HepG2 (cell line): Measurements from ENCODE around the gene PLEKHN1. TPM values are rescaled to one million over a fixed set of nuclear protein-coding genes. Genes with fewer than 3 reads are reported as not detected.
A peak's percentile ranks its signal among the peaks of the same experiment; 100 is the strongest.

Experiments
- CREB3 ChIP-seq: sonication (generic); formaldehyde crosslinking; IDR thresholded peaks from 2 replicates; pipeline ENCODE4 v1.5.0; 2020; ENCODE audit warnings: missing genetic modification reagents
- IKZF5 ChIP-seq: IDR thresholded peaks from 2 replicates; pipeline ENCODE4 v1.6.1; 2018; ENCODE audit warnings: missing genetic modification reagents, mild to moderate bottlenecking, missing compliant biosample characterization
- MAZ ChIP-seq, 2 experiments: sonication (generic) in 1 of 2; formaldehyde crosslinking in 1 of 2; IDR thresholded peaks; 2 replicates each; pipeline versions ENCODE4 v1.5.0 to v1.6.1; 2012 to 2020; ENCODE audit warnings: low read depth in 2 of 2, mild to moderate bottlenecking in 2 of 2, borderline replicate concordance in 1 of 2, improper control_type of control experiment in 1 of 2, low read length in 1 of 2, missing genetic modification reagents in 1 of 2, moderate library complexity in 1 of 2
- MED13 ChIP-seq: sonication (generic); formaldehyde crosslinking; IDR thresholded peaks from 2 replicates; pipeline ENCODE4 v1.5.0; 2020; ENCODE audit warnings: missing genetic modification reagents
- PLRG1 ChIP-seq: fragments of 450-650 bp; conservative IDR thresholded peaks from 2 replicates; pipeline ENCODE4 v1.6.1; 2016
- RFX5 ChIP-seq: IDR thresholded peaks from 2 replicates; pipeline ENCODE4 v1.6.1; 2011; ENCODE audit warnings: low read depth, low read length, improper control_type of control experiment
- SCMH1 ChIP-seq: sonication (generic); formaldehyde crosslinking; IDR thresholded peaks from 2 replicates; pipeline ENCODE4 v1.9.0; 2021; ENCODE audit warnings: missing genetic modification reagents, mild to moderate bottlenecking, borderline replicate concordance
- SMYD3 ChIP-seq: sonication (generic); formaldehyde crosslinking; IDR thresholded peaks from 2 replicates; pipeline ENCODE4 v1.8.1; 2023; ENCODE audit warnings: mild to moderate bottlenecking, missing genetic modification reagents
- ZBTB3 ChIP-seq: sonication (generic); formaldehyde crosslinking; IDR thresholded peaks from 2 replicates; pipeline ENCODE4 v1.4.0; 2020; ENCODE audit warnings: low read depth, mild to moderate bottlenecking, moderate library complexity, missing genetic modification reagents, borderline replicate concordance
- ZBTB34 ChIP-seq: sonication (generic); formaldehyde crosslinking; IDR thresholded peaks from 2 replicates; pipeline ENCODE4 v1.8.0; 2022; ENCODE audit warnings: mild to moderate bottlenecking, missing genetic modification reagents
- ZNF292 ChIP-seq: sonication (generic); formaldehyde crosslinking; IDR thresholded peaks from 2 replicates; pipeline ENCODE4 v1.8.1; 2022; ENCODE audit warnings: mild to moderate bottlenecking, low read depth, missing genetic modification reagents, borderline replicate concordance
- ZNF383 ChIP-seq: sonication (generic); formaldehyde crosslinking; IDR thresholded peaks from 2 replicates; pipeline ENCODE4 v1.4.0; 2020; ENCODE audit warnings: missing genetic modification reagents, mild to moderate bottlenecking, borderline replicate concordance
- ZNF407 ChIP-seq: sonication (generic); formaldehyde crosslinking; IDR thresholded peaks from one replicate; pipeline ENCODE4 v1.5.1; 2020; ENCODE audit warnings: mild to moderate bottlenecking, missing genetic modification reagents; ENCODE audit errors: not compliant biosample characterization
- ZNF773 ChIP-seq: sonication (generic); formaldehyde crosslinking; IDR thresholded peaks from 2 replicates; pipeline ENCODE4 v1.4.0; 2020; ENCODE audit warnings: missing genetic modification reagents, borderline replicate concordance
- ZNF781 ChIP-seq: sonication (generic); formaldehyde crosslinking; IDR thresholded peaks from 2 replicates; pipeline ENCODE4 v1.5.1; 2020; ENCODE audit warnings: borderline replicate concordance, mild to moderate bottlenecking, missing genetic modification reagents; ENCODE audit errors: not compliant biosample characterization
- ZNF784 ChIP-seq: sonication (generic); formaldehyde crosslinking; IDR thresholded peaks from 2 replicates; pipeline ENCODE4 v1.5.1; 2020; ENCODE audit warnings: missing genetic modification reagents, mild to moderate bottlenecking, borderline replicate concordance
- polyA plus RNA-seq, 8 experiments: library from polyadenylated mRNA; depleted of rRNA in 3 of 8; stranded (reverse) in 7 of 8; unstranded in 1 of 8; fragments of >200 nt; fragmentation: Illumina TruSeq in 4 of 8; extraction: Trizol in 4 of 8; gene quantifications; 2 replicates each; pipeline versions ENCODE4 v1.2.1 to v1.2.3, GENCODE V29; 2011 to 2016; ENCODE audit warnings: low read depth in 4 of 8, missing spikeins in 1 of 8, mixed read lengths in 1 of 8; ENCODE audit not compliant: insufficient read depth in 1 of 8
- total RNA-seq, 5 experiments: library from RNA; depleted of rRNA; stranded (reverse); fragments of >200 nt; fragmentation: Illumina TruSeq; extraction: Trizol; gene quantifications; 2 replicates each; pipeline ENCODE4 v1.2.3, GENCODE V29; 2016; ENCODE audit warnings: low read depth in 1 of 5

The PLEKHN1 gene
- total and polyA plus RNA-seq, 2 of the 13 experiments (the other 11 are each of a cell fraction or from before 2014, with no cell fraction given): 0.42 to 0.58 TPM

- TF ChIP-seq ZNF784 (CRISPR knock-in tag): no peak
- TF ChIP-seq ZNF773 (CRISPR knock-in tag): no peak
- TF ChIP-seq ZNF383 (CRISPR knock-in tag): no peak
- TF ChIP-seq ZBTB3 (CRISPR knock-in tag): no peak
- no peak for TF ChIP-seq ZNF781 (CRISPR knock-in tag)
- no peak for TF ChIP-seq SCMH1 (CRISPR knock-in tag)
- TF ChIP-seq PLRG1: no peak
- no peak for TF ChIP-seq ZBTB34 (CRISPR knock-in tag)
- no peak for TF ChIP-seq ZNF407 (CRISPR knock-in tag)
- no peak for TF ChIP-seq RFX5
- TF ChIP-seq CREB3: no peak
- TF ChIP-seq IKZF5 (CRISPR knock-in tag): no peak
- no peak for TF ChIP-seq MED13
- TF ChIP-seq ZNF292 (CRISPR knock-in tag): no peak
- no peak for TF ChIP-seq SMYD3 (CRISPR knock-in tag)
- TF ChIP-seq MAZ (IDR thresholded peaks at IDR 0.05; ENCODE audit: borderline replicate concordance, low read depth, low read length): no peak
- peak; percentile 52; the same call in 1 of the 2 replicates for TF ChIP-seq MAZ (CRISPR knock-in tag; IDR thresholded peaks at IDR 0.05; ENCODE audit: low read depth)
Observed at GRCh38 chr1:938088-938683, 28.1 kb upstream of the PLEKHN1 start (continued).
